Erythroblast (primary cell): Measurements from ENCODE around the gene NFATC1.

Experiments used
- GATA1 ChIP-seq: IDR thresholded peaks from 2 replicates; pipeline ENCODE4 v1.6.1; 2011; ENCODE audit warnings: low read depth, mild to moderate bottlenecking, control low read depth, low read length, moderate library complexity
- POLR2A ChIP-seq: IDR thresholded peaks from 2 replicates; pipeline ENCODE4 v1.6.1; 2011; ENCODE audit warnings: mild to moderate bottlenecking, low read length

DNA sequence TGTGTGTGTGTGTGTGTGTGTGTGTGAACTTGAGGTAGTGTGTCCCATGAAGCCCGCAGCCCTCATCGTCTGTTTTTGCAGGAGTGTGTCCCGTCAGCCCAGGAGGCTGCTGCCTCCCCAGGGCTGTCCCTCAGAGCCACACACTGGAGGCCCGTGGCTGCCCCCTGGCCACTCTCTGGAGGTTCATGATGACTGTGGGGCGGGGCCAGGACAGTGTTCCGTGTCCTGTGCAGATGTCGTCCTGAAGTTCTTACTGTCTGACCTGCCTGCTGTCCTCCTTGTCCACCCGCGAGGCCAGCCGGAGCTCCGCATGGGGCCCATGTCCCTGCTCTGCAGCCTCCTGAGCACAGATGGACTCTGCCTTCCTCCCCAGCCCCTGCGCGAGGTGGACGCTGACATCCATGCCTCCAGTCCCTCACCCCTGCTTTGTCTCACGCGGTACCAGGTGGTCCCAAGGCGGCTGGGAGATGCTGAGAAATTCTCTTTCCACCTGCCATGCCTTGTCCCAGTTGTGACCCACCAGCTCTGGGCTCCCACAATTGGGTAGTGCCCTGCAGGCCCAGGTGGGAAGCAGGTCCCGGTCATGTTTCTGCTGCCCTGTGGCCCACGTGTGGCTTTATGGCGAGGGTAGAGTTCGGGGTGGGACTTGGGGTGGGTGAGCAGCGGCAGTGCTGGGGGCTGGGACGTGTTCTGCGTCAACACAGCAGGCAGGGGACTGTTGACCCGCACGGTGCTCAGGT lies 92.8 kb downstream of the NFATC1 start:
- TF ChIP-seq POLR2A (no peak), GATA1 (no peak)
